A549 (cell line): ENCODE data around the gene NUP214.

ENCODE experiments used
- CEBPB ChIP-seq, 2 experiments: fragments of >200 bp in 1 of 2; sonication (Bioruptor Twin) in 1 of 2; formaldehyde crosslinking in 1 of 2; IDR thresholded peaks; 2 replicates each; pipeline ENCODE4 v1.6.1; 2012 to 2016
- EP300 ChIP-seq, 2 experiments: fragments of >200 bp; sonication (Bioruptor Twin); formaldehyde crosslinking; IDR thresholded peaks; 2 replicates in 1 of 2; 3 replicates in 1 of 2; pipeline ENCODE4 v1.6.1; 2016 to 2017
- KDM1A ChIP-seq: fragments of 200-600 bp; sonication (generic); IDR thresholded peaks from 2 replicates; pipeline ENCODE4 v1.6.1; 2016; ENCODE audit warnings: low read depth, mild to moderate bottlenecking
- NPAS2 ChIP-seq: fragments of 250-450 bp; sonication (Bioruptor Pico); IDR thresholded peaks from 2 replicates; pipeline ENCODE4 v1.8.0; 2022; ENCODE audit warnings: mild to moderate bottlenecking, moderate library complexity, borderline replicate concordance
- POLR2A ChIP-seq: IDR thresholded peaks from 2 replicates; pipeline ENCODE4 v1.6.1; 2012; ENCODE audit warnings: mild to moderate bottlenecking, low read length
- TF ChIP-seq, protein P1 (sequence below): fragments of >200 bp; sonication (Bioruptor Twin); formaldehyde crosslinking; IDR thresholded peaks from 3 replicates; pipeline ENCODE4 v1.5.1; 2016

DNA sequence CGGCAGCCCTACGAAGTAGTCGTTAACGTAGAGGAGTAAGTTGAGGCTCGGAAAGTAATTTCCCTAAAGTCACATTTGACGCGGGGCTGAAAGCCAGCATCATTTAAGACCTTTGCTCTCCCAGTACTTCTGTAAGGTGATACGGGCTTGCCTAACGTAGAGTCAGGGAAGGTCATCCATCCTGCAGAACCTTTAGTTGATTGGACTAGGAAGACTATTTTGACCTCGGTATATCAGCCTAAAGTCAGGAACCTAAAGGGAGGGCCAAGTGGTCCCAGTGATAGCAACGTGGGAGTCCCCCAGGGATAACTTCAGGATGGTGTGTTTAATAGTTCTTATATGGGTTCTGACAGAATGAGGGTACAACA is 657 bp downstream of the NUP214 start:
- TF ChIP-seq, protein P1, sequence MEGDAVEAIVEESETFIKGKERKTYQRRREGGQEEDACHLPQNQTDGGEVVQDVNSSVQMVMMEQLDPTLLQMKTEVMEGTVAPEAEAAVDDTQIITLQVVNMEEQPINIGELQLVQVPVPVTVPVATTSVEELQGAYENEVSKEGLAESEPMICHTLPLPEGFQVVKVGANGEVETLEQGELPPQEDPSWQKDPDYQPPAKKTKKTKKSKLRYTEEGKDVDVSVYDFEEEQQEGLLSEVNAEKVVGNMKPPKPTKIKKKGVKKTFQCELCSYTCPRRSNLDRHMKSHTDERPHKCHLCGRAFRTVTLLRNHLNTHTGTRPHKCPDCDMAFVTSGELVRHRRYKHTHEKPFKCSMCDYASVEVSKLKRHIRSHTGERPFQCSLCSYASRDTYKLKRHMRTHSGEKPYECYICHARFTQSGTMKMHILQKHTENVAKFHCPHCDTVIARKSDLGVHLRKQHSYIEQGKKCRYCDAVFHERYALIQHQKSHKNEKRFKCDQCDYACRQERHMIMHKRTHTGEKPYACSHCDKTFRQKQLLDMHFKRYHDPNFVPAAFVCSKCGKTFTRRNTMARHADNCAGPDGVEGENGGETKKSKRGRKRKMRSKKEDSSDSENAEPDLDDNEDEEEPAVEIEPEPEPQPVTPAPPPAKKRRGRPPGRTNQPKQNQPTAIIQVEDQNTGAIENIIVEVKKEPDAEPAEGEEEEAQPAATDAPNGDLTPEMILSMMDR: no peak
- no peak for TF ChIP-seq NPAS2
- no peak for TF ChIP-seq POLR2A
- no peak for TF ChIP-seq KDM1A
- no peak for TF ChIP-seq EP300 (IDR thresholded peaks at IDR 0.05)
- no peak for TF ChIP-seq CEBPB (IDR thresholded peaks at IDR 0.05)
